Gastroesophageal sphincter (tissue), 3 donors: ENCODE results near the gene CD4.

Experiments used
- EP300 ChIP-seq: sonication (generic); formaldehyde crosslinking; IDR thresholded peaks from one replicate; pipeline ENCODE4 v1.6.1; 2017; ENCODE audit warnings: antibody characterized with exemption, mild to moderate bottlenecking
- POLR2A ChIP-seq, 2 donors: fragments of 450-650 bp; IDR thresholded peaks; one replicate each; pipeline ENCODE4 v1.6.1; 2017; ENCODE audit warnings: antibody characterized with exemption in 2 of 2, mild to moderate bottlenecking in 2 of 2, moderate library complexity in 1 of 2
- POLR2AphosphoS5 ChIP-seq: sonication (generic); formaldehyde crosslinking; IDR thresholded peaks from one replicate; pipeline ENCODE4 v1.6.1; 2017; ENCODE audit warnings: antibody characterized with exemption
- TF ChIP-seq, protein P1 (sequence below), 4 experiments: fragments of 200-600 bp in 2 of 4; fragments of 450-650 bp in 2 of 4; sonication (generic) in 1 of 4; IDR thresholded peaks; one replicate each; pipeline ENCODE4 v1.5.1; 2017 to 2019; ENCODE audit warnings: antibody characterized with exemption in 4 of 4, mild to moderate bottlenecking in 2 of 4, moderate library complexity in 2 of 4

DNA sequence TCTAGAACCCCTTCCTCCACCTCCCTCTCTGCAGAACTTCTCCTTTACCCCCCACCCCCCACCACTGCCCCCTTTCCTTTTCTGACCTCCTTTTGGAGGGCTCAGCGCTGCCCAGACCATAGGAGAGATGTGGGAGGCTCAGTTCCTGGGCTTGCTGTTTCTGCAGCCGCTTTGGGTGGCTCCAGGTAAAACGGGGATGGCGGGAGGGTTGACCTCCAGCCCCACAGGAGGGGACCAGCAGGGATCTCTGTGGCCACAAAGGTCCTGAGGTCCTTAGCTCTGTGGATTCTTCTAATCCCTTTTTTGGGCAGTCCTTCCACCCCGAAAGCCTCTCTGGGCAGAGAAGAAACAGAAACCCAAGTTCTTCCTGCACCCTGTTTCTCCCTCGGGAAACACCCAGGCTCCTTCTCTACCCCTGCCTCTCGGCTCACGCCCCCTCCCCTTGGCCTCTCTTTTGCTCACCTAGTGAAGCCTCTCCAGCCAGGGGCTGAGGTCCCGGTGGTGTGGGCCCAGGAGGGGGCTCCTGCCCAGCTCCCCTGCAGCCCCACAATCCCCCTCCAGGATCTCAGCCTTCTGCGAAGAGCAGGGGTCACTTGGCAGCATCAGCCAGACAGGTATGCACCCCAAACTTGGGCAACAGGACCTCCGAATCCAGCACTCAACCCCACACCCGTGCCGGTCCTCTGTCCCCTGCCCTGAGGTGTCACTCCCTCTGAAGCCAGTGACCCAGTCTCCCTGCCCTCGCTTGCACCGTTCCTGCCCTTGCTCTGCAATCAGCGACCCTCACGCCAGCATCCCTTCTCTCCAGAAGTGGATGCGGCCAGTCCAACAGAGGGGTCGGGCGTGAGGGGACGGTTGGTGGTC is 16.4 kb upstream of the CD4 start:
- TF ChIP-seq, protein P1, sequence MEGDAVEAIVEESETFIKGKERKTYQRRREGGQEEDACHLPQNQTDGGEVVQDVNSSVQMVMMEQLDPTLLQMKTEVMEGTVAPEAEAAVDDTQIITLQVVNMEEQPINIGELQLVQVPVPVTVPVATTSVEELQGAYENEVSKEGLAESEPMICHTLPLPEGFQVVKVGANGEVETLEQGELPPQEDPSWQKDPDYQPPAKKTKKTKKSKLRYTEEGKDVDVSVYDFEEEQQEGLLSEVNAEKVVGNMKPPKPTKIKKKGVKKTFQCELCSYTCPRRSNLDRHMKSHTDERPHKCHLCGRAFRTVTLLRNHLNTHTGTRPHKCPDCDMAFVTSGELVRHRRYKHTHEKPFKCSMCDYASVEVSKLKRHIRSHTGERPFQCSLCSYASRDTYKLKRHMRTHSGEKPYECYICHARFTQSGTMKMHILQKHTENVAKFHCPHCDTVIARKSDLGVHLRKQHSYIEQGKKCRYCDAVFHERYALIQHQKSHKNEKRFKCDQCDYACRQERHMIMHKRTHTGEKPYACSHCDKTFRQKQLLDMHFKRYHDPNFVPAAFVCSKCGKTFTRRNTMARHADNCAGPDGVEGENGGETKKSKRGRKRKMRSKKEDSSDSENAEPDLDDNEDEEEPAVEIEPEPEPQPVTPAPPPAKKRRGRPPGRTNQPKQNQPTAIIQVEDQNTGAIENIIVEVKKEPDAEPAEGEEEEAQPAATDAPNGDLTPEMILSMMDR (IDR thresholded peaks at IDR 0.05), result no peak
- TF ChIP-seq POLR2A (IDR thresholded peaks at IDR 0.05) (no peak), EP300 (no peak), POLR2AphosphoS5 (no peak)
